K562 (cell line): ENCODE results near the gene WFDC2. TPM values are rescaled to one million over a fixed set of nuclear protein-coding genes. Genes with fewer than 3 reads are reported as not detected.

Experiments
- ATF7 ChIP-seq: fragments of 450-650 bp; IDR thresholded peaks from 2 replicates; pipeline ENCODE4 v1.7.1; 2014; ENCODE audit warnings: mild to moderate bottlenecking, moderate library complexity
- CHD4 ChIP-seq: fragments of 200-600 bp; sonication (generic); IDR thresholded peaks from 3 replicates; pipeline ENCODE4 v1.6.1; 2012; ENCODE audit warnings: low read depth, mild to moderate bottlenecking, mixed read lengths, low read length, inconsistent platforms; ENCODE audit not compliant: insufficient read depth, insufficient replicate concordance, poor library complexity, severe bottlenecking
- ELF1 ChIP-seq: fragments of 200-800 bp; sonication (Bioruptor generic); IDR thresholded peaks from 2 replicates; pipeline ENCODE4 v1.6.1; 2016; ENCODE audit warnings: missing genetic modification characterization, missing compliant biosample characterization
- FOXK1 ChIP-seq: sonication (generic); formaldehyde crosslinking; IDR thresholded peaks from 2 replicates; pipeline ENCODE4 v1.8.0; 2022; ENCODE audit warnings: missing genetic modification reagents, mild to moderate bottlenecking, borderline replicate concordance
- GTF2F1 ChIP-seq: IDR thresholded peaks from 2 replicates; pipeline ENCODE4 v1.6.1; 2011; ENCODE audit warnings: low read depth, low read length, improper control_type of control experiment
- HDAC8 ChIP-seq: fragments of 450-650 bp; IDR thresholded peaks from 2 replicates; pipeline ENCODE4 v1.6.1; 2016; ENCODE audit warnings: mild to moderate bottlenecking, missing genetic modification characterization, moderate library complexity, missing compliant biosample characterization
- HNRNPL ChIP-seq: fragments of 200-400 bp; formaldehyde crosslinking; IDR thresholded peaks from 2 replicates; pipeline ENCODE4 v1.6.1; 2017; ENCODE audit warnings: low read depth, mild to moderate bottlenecking, low read length
- KLF16 ChIP-seq: IDR thresholded peaks from 2 replicates; pipeline ENCODE4 v1.6.1; 2016; ENCODE audit warnings: antibody characterized with exemption
- MTA1 ChIP-seq: fragments of 450-650 bp; IDR thresholded peaks from 2 replicates; pipeline ENCODE4 v1.6.1; 2017; ENCODE audit warnings: borderline replicate concordance
- SMARCE1 ChIP-seq: fragments of 450-650 bp; IDR thresholded peaks from 2 replicates; pipeline ENCODE4 v1.7.1; 2016; ENCODE audit warnings: mild to moderate bottlenecking
- SP1 ChIP-seq: sonication (generic); formaldehyde crosslinking; IDR thresholded peaks from 2 replicates; pipeline ENCODE4 v1.8.1; 2022; ENCODE audit warnings: mild to moderate bottlenecking, missing genetic modification reagents
- TAL1 ChIP-seq: fragments of 450-650 bp; IDR thresholded peaks from 2 replicates; pipeline ENCODE4 v1.6.1; 2016; ENCODE audit warnings: mild to moderate bottlenecking
- TRIM25 ChIP-seq: fragments of 450-650 bp; IDR thresholded peaks from 2 replicates; pipeline ENCODE4 v1.7.0; 2016; ENCODE audit warnings: borderline replicate concordance
- U2AF1 ChIP-seq: fragments of 200-400 bp; formaldehyde crosslinking; optimal IDR thresholded peaks from 2 replicates; pipeline ENCODE3; 2017; ENCODE audit warnings: mild to moderate bottlenecking, low read depth, low read length, moderate library complexity
- ZC3H4 ChIP-seq: sonication (generic); formaldehyde crosslinking; IDR thresholded peaks from 2 replicates; pipeline ENCODE4 v1.9.0; 2021; ENCODE audit warnings: missing genetic modification reagents, borderline replicate concordance
- ZFX ChIP-seq: sonication (generic); formaldehyde crosslinking; IDR thresholded peaks from 2 replicates; pipeline ENCODE4 v1.8.0; 2022; ENCODE audit warnings: mild to moderate bottlenecking, missing genetic modification reagents, moderate library complexity
- ZKSCAN1 ChIP-seq: fragments of 150-350 bp; IDR thresholded peaks from 2 replicates; pipeline ENCODE4 v1.6.1; 2016; ENCODE audit warnings: low read depth, low read length
- ZNF407 ChIP-seq: fragments of 450-650 bp; IDR thresholded peaks from 2 replicates; pipeline ENCODE4 v1.6.1; 2016; ENCODE audit warnings: low read depth
- ZNF785 ChIP-seq: fragments of 250-450 bp; sonication (Bioruptor Pico); IDR thresholded peaks from 2 replicates; pipeline ENCODE4 v1.4.0; 2020; ENCODE audit warnings: mild to moderate bottlenecking
- ZNF830 ChIP-seq: fragments of 250-450 bp; sonication (Bioruptor Pico); IDR thresholded peaks from 2 replicates; pipeline ENCODE4 v1.5.0; 2021; ENCODE audit warnings: mild to moderate bottlenecking
- polyA plus RNA-seq, 8 experiments: library from polyadenylated mRNA; depleted of rRNA in 4 of 8; stranded (reverse) in 5 of 8; unstranded in 3 of 8; fragments of >200 nt; fragmentation: Nextera tagmentation in 2 of 8; fragmentation: Illumina TruSeq in 1 of 8; extraction: Ambion mirVana in 2 of 8; extraction: Trizol in 1 of 8; gene quantifications; 2 replicates each; pipeline versions ENCODE4 v1.2.1 to v1.2.3, GENCODE V29; 2011 to 2014; ENCODE audit warnings: inconsistent platforms in 1 of 8, missing spikeins in 1 of 8
- total RNA-seq, 7 experiments: library from RNA; depleted of rRNA in 6 of 7; stranded (reverse); fragments of >200 nt in 6 of 7; fragmentation: Illumina TruSeq in 2 of 7; extraction: Trizol in 2 of 7; gene quantifications; 2 replicates each; pipeline versions ENCODE4 v1.2.1 to v1.2.3, GENCODE V29; 2011 to 2021; ENCODE audit warnings: low replicate concordance in 1 of 7

Gene WFDC2
- total and polyA plus RNA-seq, 9 of the 15 experiments (the other 6 are each of a cell fraction or from before 2014, with no cell fraction given), result not detected

GRCh38 chr20:45436732-45437485, 32.6 kb upstream of the WFDC2 start (continued):
- no peak for TF ChIP-seq ZNF407
- no peak for TF ChIP-seq HDAC8 (tag)
- no peak for TF ChIP-seq ZNF785 (CRISPR knock-in tag)
- no peak for TF ChIP-seq TAL1
- no peak for TF ChIP-seq SP1 (CRISPR knock-in tag)
- no peak for TF ChIP-seq U2AF1
- TF ChIP-seq FOXK1 (CRISPR knock-in tag), result no peak
- TF ChIP-seq ATF7, result peak; percentile 65
- TF ChIP-seq SMARCE1, result no peak
- no peak for TF ChIP-seq GTF2F1
- no peak for TF ChIP-seq ZNF830 (CRISPR knock-in tag)
- TF ChIP-seq HNRNPL, result no peak
- no peak for TF ChIP-seq CHD4
- TF ChIP-seq ELF1 (tag), result no peak
- TF ChIP-seq ZKSCAN1, result no peak
- no peak for TF ChIP-seq MTA1
- TF ChIP-seq ZFX (CRISPR knock-in tag), result no peak
- 0 out of 2 replicates have a peak, but pooled peaks have one; percentile 33 for TF ChIP-seq KLF16
- no peak for TF ChIP-seq TRIM25
- TF ChIP-seq ZC3H4 (CRISPR knock-in tag), result no peak
